ENCODE data around the gene SLC24A3. TPM values are rescaled to one million over a fixed set of nuclear protein-coding genes. Genes with fewer than 3 reads are reported as not detected.
"Not testable (repeated sequence)": the region's sequence is repeated elsewhere in the genome, so short reads cannot be mapped to it uniquely, and the experiment has no call there.

Gene SLC24A3
- total and polyA plus RNA-seq, 2 experiments from 2014 or later: 0.81 to 2.5 TPM

DNA sequence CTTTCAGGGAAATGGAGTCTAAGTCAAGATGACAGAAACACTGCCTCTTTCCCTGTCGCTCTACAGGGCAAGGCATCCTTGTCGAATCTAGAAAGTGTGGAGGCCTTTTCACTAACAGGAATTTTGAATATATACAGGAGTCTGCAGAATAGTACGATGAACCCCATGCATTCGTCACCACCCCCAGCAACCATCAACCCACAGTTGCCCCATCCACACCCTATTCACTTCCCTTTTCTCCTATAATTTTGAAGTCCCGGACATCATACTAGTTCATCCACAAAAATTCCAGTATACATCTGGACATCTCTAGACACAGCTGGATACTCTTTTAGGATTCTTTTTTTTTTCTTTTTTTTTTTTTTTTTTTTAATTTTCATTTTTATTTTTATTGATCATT is 464.9 kb downstream of the SLC24A3 start:
- no peak overlapping the region for H3K4me3 Mint-ChIP-seq
- no peaks in the 10 kb centered on the region for H3K79me2 ChIP-seq (replicated peaks; ENCODE audit: insufficient read depth)
- H3K9me2 ChIP-seq (ENCODE audit: insufficient read depth): peaks cover 16% of the 10 kb centered on the region; the same call in 1 of the 2 replicates
- DNase-seq (ENCODE audit: low spot score) (no peak), ATAC-seq (no peak)
- no peaks in the 10 kb centered on the region for H3K4me1 Mint-ChIP-seq
- TF ChIP-seq ZNF114 (CRISPR knock-in tag; IDR thresholded peaks at IDR 0.05) (no peak), CREB1 (CRISPR knock-in tag; IDR thresholded peaks at IDR 0.05; ENCODE audit: low read depth) (no peak), EZH2 (IDR thresholded peaks at IDR 0.05; ENCODE audit: low read depth, unreplicated experiment) (no peak), STAT1 (IDR thresholded peaks at IDR 0.05; ENCODE audit: unreplicated experiment) (no peak), NANOG (IDR thresholded peaks at IDR 0.05; ENCODE audit: borderline replicate concordance) (no peak)
- TF ChIP-seq, protein P1, sequence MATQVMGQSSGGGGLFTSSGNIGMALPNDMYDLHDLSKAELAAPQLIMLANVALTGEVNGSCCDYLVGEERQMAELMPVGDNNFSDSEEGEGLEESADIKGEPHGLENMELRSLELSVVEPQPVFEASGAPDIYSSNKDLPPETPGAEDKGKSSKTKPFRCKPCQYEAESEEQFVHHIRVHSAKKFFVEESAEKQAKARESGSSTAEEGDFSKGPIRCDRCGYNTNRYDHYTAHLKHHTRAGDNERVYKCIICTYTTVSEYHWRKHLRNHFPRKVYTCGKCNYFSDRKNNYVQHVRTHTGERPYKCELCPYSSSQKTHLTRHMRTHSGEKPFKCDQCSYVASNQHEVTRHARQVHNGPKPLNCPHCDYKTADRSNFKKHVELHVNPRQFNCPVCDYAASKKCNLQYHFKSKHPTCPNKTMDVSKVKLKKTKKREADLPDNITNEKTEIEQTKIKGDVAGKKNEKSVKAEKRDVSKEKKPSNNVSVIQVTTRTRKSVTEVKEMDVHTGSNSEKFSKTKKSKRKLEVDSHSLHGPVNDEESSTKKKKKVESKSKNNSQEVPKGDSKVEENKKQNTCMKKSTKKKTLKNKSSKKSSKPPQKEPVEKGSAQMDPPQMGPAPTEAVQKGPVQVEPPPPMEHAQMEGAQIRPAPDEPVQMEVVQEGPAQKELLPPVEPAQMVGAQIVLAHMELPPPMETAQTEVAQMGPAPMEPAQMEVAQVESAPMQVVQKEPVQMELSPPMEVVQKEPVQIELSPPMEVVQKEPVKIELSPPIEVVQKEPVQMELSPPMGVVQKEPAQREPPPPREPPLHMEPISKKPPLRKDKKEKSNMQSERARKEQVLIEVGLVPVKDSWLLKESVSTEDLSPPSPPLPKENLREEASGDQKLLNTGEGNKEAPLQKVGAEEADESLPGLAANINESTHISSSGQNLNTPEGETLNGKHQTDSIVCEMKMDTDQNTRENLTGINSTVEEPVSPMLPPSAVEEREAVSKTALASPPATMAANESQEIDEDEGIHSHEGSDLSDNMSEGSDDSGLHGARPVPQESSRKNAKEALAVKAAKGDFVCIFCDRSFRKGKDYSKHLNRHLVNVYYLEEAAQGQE (IDR thresholded peaks at IDR 0.05; ENCODE audit: unreplicated experiment): no peak
- no peaks in the 10 kb centered on the region for H4K20me1 ChIP-seq (replicated peaks; ENCODE audit: insufficient read depth)
- no peak overlapping the region for H2AFZ ChIP-seq
- H3K36me3 ChIP-seq (ENCODE audit: insufficient read depth): no peaks in the 10 kb centered on the region
- H3K27me3 ChIP-seq (ENCODE audit: insufficient read depth): no peaks in the 10 kb centered on the region
- H3K4me1 ChIP-seq (ENCODE audit: insufficient read depth): no peaks in the 10 kb centered on the region
- no peak overlapping the region for H3K4me3 ChIP-seq
- H3K27ac ChIP-seq (ENCODE audit: low read depth): no peak overlapping the region
- no peaks in the 10 kb centered on the region for H3F3A ChIP-seq (replicated peaks; ENCODE audit: low read depth)
- peaks cover 7% of the 10 kb centered on the region for H3K27me3 Mint-ChIP-seq (ENCODE audit: insufficient read depth, low read depth, poor library complexity)
- H3K27ac Mint-ChIP-seq: no peak overlapping the region
- no peak overlapping the region for H3K4me2 ChIP-seq
- peaks cover 30% of the 10 kb centered on the region for H3K9me3 Mint-ChIP-seq
- peaks cover 19% of the 10 kb centered on the region; the same call in 2 of the 3 replicates for H3K36me3 Mint-ChIP-seq (ENCODE audit: low read depth)

GRCh38 chr20:19678591-19678990 is 466.1 kb downstream of the SLC24A3 start:
- not testable (repeated sequence) for H4K20me1 ChIP-seq (replicated peaks; ENCODE audit: insufficient read depth); H3K27me3 Mint-ChIP-seq (ENCODE audit: insufficient read depth, low read depth, poor library complexity); H3K27me3 ChIP-seq (ENCODE audit: insufficient read depth); H3K4me1 ChIP-seq (ENCODE audit: insufficient read depth); H3K36me3 ChIP-seq (ENCODE audit: insufficient read depth); H3K4me3 ChIP-seq; H3K79me2 ChIP-seq (replicated peaks; ENCODE audit: insufficient read depth); H2AFZ ChIP-seq; ATAC-seq; H3F3A ChIP-seq (replicated peaks; ENCODE audit: low read depth); DNase-seq (ENCODE audit: low spot score); H3K27ac Mint-ChIP-seq; H3K4me2 ChIP-seq; H3K27ac ChIP-seq (ENCODE audit: low read depth); H3K4me3 Mint-ChIP-seq; H3K4me1 Mint-ChIP-seq
- peaks cover 30% of the 10 kb centered on the region for H3K9me3 Mint-ChIP-seq
- H3K9me2 ChIP-seq (ENCODE audit: insufficient read depth): peaks cover 17% of the 10 kb centered on the region; the same call in 1 of the 2 replicates
- peaks cover 19% of the 10 kb centered on the region for H3K36me3 Mint-ChIP-seq (ENCODE audit: low read depth)

GRCh38 chr20:19679900-19680495 is 467.6 kb downstream of the SLC24A3 start:
- no peaks in the 10 kb centered on the region; the same call in 1 of the 2 replicates for H3K36me3 ChIP-seq (ENCODE audit: insufficient read depth)
- H3K27ac ChIP-seq (ENCODE audit: low read depth): no peak overlapping the region
- H4K20me1 ChIP-seq (replicated peaks; ENCODE audit: insufficient read depth): no peaks in the 10 kb centered on the region
- H3K4me3 ChIP-seq: no peak overlapping the region
- no peaks in the 10 kb centered on the region for H3K27me3 ChIP-seq (ENCODE audit: insufficient read depth)
- Mint-ChIP-seq H3K4me1 (no peaks in the 10 kb centered on the region), H3K36me3 (ENCODE audit: low read depth) (peaks cover 28% of the 10 kb centered on the region), H3K9me3 (peaks cover 32% of the 10 kb centered on the region), H3K27me3 (ENCODE audit: insufficient read depth, low read depth, poor library complexity) (peaks cover 8% of the 10 kb centered on the region), H3K27ac (no peak overlapping the region), H3K4me3 (no peak overlapping the region)
- 0 out of 2 replicates have a peak, but pooled peaks cover 10% of the 10 kb centered on the region for H3K9me2 ChIP-seq (ENCODE audit: insufficient read depth)
- no peaks in the 10 kb centered on the region for H3K79me2 ChIP-seq (replicated peaks; ENCODE audit: insufficient read depth)
- no peak overlapping the region for H3K4me2 ChIP-seq
- DNase-seq (ENCODE audit: low spot score): no peak
- H3K4me1 ChIP-seq (ENCODE audit: insufficient read depth): no peaks in the 10 kb centered on the region
- H3F3A ChIP-seq (replicated peaks; ENCODE audit: low read depth): no peaks in the 10 kb centered on the region
- H2AFZ ChIP-seq: no peak overlapping the region
- ATAC-seq: no peak
- TF ChIP-seq CREB1 (CRISPR knock-in tag; IDR thresholded peaks at IDR 0.05; ENCODE audit: low read depth) (no peak), ZNF114 (CRISPR knock-in tag; IDR thresholded peaks at IDR 0.05) (no peak), EZH2 (IDR thresholded peaks at IDR 0.05; ENCODE audit: low read depth, unreplicated experiment) (no peak), ZNF331 (CRISPR knock-in tag; IDR thresholded peaks at IDR 0.05; ENCODE audit: low read depth) (no peak)
